ENCODE measurements around the gene HIBCH. TPM values are rescaled to one million over a fixed set of nuclear protein-coding genes. Genes with fewer than 3 reads are reported as not detected.

The HIBCH gene
- total and polyA plus RNA-seq, 3 donors from 2014 or later: 44.1 to 67.0 (median 46.1) TPM

GRCh38 chr2:190180313-190181122 is 139.1 kb downstream of the HIBCH start:
- H3K9me3 ChIP-seq: no peaks in the 10 kb centered on the region
- intact Hi-C loops (cut with DNase I; ENCODE audit: low total_unique reads): no loop called here
- H3K4me1 ChIP-seq: no peaks in the 10 kb centered on the region
- no peaks in the 10 kb centered on the region for H3K27me3 ChIP-seq
- no peaks in the 10 kb centered on the region for H3K36me3 ChIP-seq (ENCODE audit: low read depth, missing control alignments)
- TF ChIP-seq POLR2A (IDR thresholded peaks at IDR 0.05) (no peak), CTCF (IDR thresholded peaks at IDR 0.05) (peak in 2 of 3 experiments; percentile 32 to 43)
- 1 to 2% methylated on average over 22 to 41 of the region's 82 CpGs for WGBS, 2 donors
- peak overlapping the region; percentile 54 to 55 for H3K4me3 ChIP-seq
- DNase-seq: peak; percentile 72
- peak overlapping the region in 1 of 2 donors; percentile 64 for H3K27ac ChIP-seq

- Histone ChIP-seq H3K9me3 (no peaks in the 10 kb centered on the region), H3K4me1 (no peaks in the 10 kb centered on the region), H3K27me3 (no peaks in the 10 kb centered on the region), H3K27ac (no peak overlapping the region), H3K36me3 (ENCODE audit: low read depth, missing control alignments) (no peaks in the 10 kb centered on the region), H3K4me3 (peak overlapping the region; percentile 54 to 55)
- no peak for DNase-seq
- intact Hi-C loops (cut with DNase I; ENCODE audit: low total_unique reads): no loop called here
- 29% methylated on average over 10 to 13 of the region's 13 CpGs for WGBS, 2 donors
- TF ChIP-seq POLR2A (IDR thresholded peaks at IDR 0.05) (no peak), CTCF (IDR thresholded peaks at IDR 0.05) (no peak)
Observed at GRCh38 chr2:190179754-190180312, 139.8 kb downstream of the HIBCH start.

- no peak for TF ChIP-seq CTCF (IDR thresholded peaks at IDR 0.05)
- TF ChIP-seq POLR2A (IDR thresholded peaks at IDR 0.05): no peak
- 89 to 95% methylated on average over 5 to 11 of the region's 11 CpGs for WGBS, 2 donors
- no peaks in the 10 kb centered on the region for H3K4me1 ChIP-seq
- H3K27ac ChIP-seq: no peak overlapping the region
- intact Hi-C loops (cut with DNase I; ENCODE audit: low total_unique reads): no loop called here
- no peak for DNase-seq
- no peaks in the 10 kb centered on the region for H3K9me3 ChIP-seq
- H3K4me3 ChIP-seq: no peak overlapping the region
- H3K27me3 ChIP-seq: no peaks in the 10 kb centered on the region
- no peaks in the 10 kb centered on the region for H3K36me3 ChIP-seq (ENCODE audit: low read depth, missing control alignments)
Observed at GRCh38 chr2:190178066-190178722, 141.4 kb downstream of the HIBCH start.

DNA sequence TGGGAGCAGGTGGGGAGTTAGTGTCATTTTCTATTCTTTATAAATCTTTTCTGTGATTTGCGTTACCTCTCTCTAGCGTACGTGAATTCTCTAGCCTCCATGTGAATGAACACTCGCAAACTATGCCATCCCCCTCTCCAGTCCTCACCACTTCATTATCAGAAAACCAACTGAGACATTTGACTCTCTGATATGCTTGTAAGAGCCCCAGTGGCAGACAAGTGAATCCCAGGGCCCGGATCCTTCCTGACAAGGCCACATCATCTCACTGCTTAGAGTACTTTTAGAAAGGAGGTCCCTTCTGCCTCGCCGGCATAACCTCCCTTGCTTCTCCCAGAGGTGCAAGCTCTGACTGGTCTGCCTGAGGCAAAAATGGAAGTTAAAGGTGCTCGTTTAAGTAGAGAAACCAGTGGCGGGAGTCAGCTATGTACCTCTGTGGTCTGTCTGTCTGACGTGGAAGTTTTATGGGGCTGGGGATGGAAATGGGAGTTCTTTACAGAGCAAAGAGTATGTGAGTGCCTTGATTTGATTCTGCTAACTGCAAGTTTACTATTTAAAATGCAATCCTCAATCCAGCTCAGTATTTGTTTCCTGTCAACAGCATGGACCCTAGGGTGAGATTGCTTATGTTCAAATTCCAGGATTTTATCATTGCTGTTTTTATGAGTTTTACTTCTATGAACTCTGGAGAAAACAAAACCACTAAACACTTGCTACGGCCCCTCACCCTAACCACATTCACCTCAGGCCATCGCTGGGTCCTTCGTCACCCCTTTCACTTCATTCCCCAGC is 142.2 kb downstream of the HIBCH start:
- H3K4me1 ChIP-seq: no peaks in the 10 kb centered on the region
- no peaks in the 10 kb centered on the region for H3K36me3 ChIP-seq (ENCODE audit: low read depth, missing control alignments)
- intact Hi-C loops (cut with DNase I; ENCODE audit: low total_unique reads): no loop called here
- no peaks in the 10 kb centered on the region for H3K9me3 ChIP-seq
- no peaks in the 10 kb centered on the region for H3K27me3 ChIP-seq
- DNase-seq: no peak
- no peak overlapping the region for H3K27ac ChIP-seq
- 92 to 96% methylated on average over 13 of the region's 13 CpGs for WGBS, 2 donors
- TF ChIP-seq POLR2A (IDR thresholded peaks at IDR 0.05) (no peak), CTCF (IDR thresholded peaks at IDR 0.05) (no peak)
- no peak overlapping the region for H3K4me3 ChIP-seq

All from testis (tissue), 3 donors.